T-helper 22 cell (primary cell): ENCODE measurements around the gene YAP1.
A peak's percentile ranks its signal among the peaks of the same experiment; 100 is the strongest.
"Not testable (repeated sequence)": the region's sequence is repeated elsewhere in the genome, so short reads cannot be mapped to it uniquely, and the experiment has no call there.

ENCODE experiments used
- DNase-seq: peaks from one replicate; pipeline ENCODE4 v3.0.0-alpha.2; 2020; ENCODE audit warnings: low read depth

Gene YAP1

GRCh38 chr11:102241026-102241425 lies 130.8 kb downstream of the YAP1 start:
- no peak for DNase-seq

GRCh38 chr11:102243399-102243884 lies 133.2 kb downstream of the YAP1 start:
- DNase-seq: no peak

- DNase-seq: no peak
Measured at GRCh38 chr11:102244681-102245409, 134.6 kb downstream of the YAP1 start.

GRCh38 chr11:102251423-102251822 lies 141.2 kb downstream of the YAP1 start:
- DNase-seq: no peak

GRCh38 chr11:102252339-102252891 lies 142.2 kb downstream of the YAP1 start:
- DNase-seq: no peak

- no peak for DNase-seq
Measured at GRCh38 chr11:102253020-102253715, 142.9 kb downstream of the YAP1 start.

GRCh38 chr11:102254047-102254446 lies 143.8 kb downstream of the YAP1 start:
- DNase-seq: no peak

- DNase-seq: no peak
Measured at GRCh38 chr11:102256251-102256650, 146.0 kb downstream of the YAP1 start.

- DNase-seq: no peak
Measured at GRCh38 chr11:102260241-102260640, 150.0 kb downstream of the YAP1 start.

GRCh38 chr11:102263379-102264003 lies 153.2 kb downstream of the YAP1 start:
- DNase-seq: no peak

- not testable (repeated sequence) for DNase-seq
Measured at GRCh38 chr11:102264704-102265103, 154.5 kb downstream of the YAP1 start.

- DNase-seq: no peak
Measured at GRCh38 chr11:102266099-102266498, 155.9 kb downstream of the YAP1 start.

GRCh38 chr11:102267609-102268008 lies 157.4 kb downstream of the YAP1 start:
- DNase-seq: no peak

GRCh38 chr11:102268083-102268984 lies 158.1 kb downstream of the YAP1 start:
- peak; percentile 75 for DNase-seq

GRCh38 chr11:102268985-102269470 lies 158.8 kb downstream of the YAP1 start:
- no peak for DNase-seq

GRCh38 chr11:102269927-102270326 lies 159.7 kb downstream of the YAP1 start:
- DNase-seq: no peak

GRCh38 chr11:102272047-102272824 lies 162.0 kb downstream of the YAP1 start:
- no peak for DNase-seq

GRCh38 chr11:102274628-102275027 lies 164.4 kb downstream of the YAP1 start:
- DNase-seq: no peak

- no peak for DNase-seq
Measured at GRCh38 chr11:102276362-102276761, 166.1 kb downstream of the YAP1 start.

GRCh38 chr11:102276783-102277182 lies 166.5 kb downstream of the YAP1 start:
- no peak for DNase-seq
